HepG2 (cell line): ENCODE results near the gene EPB41L5.

Experiments
- CTCF ChIP-seq: sonication (generic); formaldehyde crosslinking; IDR thresholded peaks from 2 replicates; pipeline ENCODE4 v1.5.0; 2020; ENCODE audit warnings: mild to moderate bottlenecking, missing genetic modification reagents, moderate library complexity
- GABPA ChIP-seq, 2 experiments: IDR thresholded peaks; 2 replicates each; pipeline ENCODE4 v1.6.1; 2011 to 2016; ENCODE audit warnings: low read depth in 2 of 2, low read length in 1 of 2, missing biosample characterization in 1 of 2, missing genetic modification characterization in 1 of 2
- GMEB1 ChIP-seq: sonication (generic); formaldehyde crosslinking; IDR thresholded peaks from 2 replicates; pipeline ENCODE4 v1.5.1; 2020; ENCODE audit warnings: missing genetic modification reagents, mild to moderate bottlenecking, borderline replicate concordance
- GZF1 ChIP-seq: sonication (generic); formaldehyde crosslinking; IDR thresholded peaks from 2 replicates; pipeline ENCODE4 v1.5.1; 2020; ENCODE audit warnings: mild to moderate bottlenecking, missing genetic modification reagents
- RXRA ChIP-seq: sonication (generic); formaldehyde crosslinking; IDR thresholded peaks from 2 replicates; pipeline ENCODE4 v1.5.1; 2020; ENCODE audit warnings: missing genetic modification reagents
- SETDB1 ChIP-seq: sonication (generic); formaldehyde crosslinking; IDR thresholded peaks from 2 replicates; pipeline ENCODE4 v1.5.1; 2020; ENCODE audit warnings: missing genetic modification reagents, mild to moderate bottlenecking, borderline replicate concordance
- SKIL ChIP-seq: sonication (generic); formaldehyde crosslinking; IDR thresholded peaks from 2 replicates; pipeline ENCODE4 v1.8.0; 2022; ENCODE audit warnings: missing genetic modification reagents, mild to moderate bottlenecking, moderate library complexity, borderline replicate concordance
- ZNF44 ChIP-seq: sonication (generic); formaldehyde crosslinking; IDR thresholded peaks from 2 replicates; pipeline ENCODE4 v1.5.1; 2020; ENCODE audit warnings: mild to moderate bottlenecking, missing genetic modification reagents

- TF ChIP-seq GABPA (IDR thresholded peaks at IDR 0.05; ENCODE audit: low read depth, low read length), result no peak
- TF ChIP-seq GABPA (CRISPR knock-in tag; IDR thresholded peaks at IDR 0.05; ENCODE audit: low read depth), result no peak
- TF ChIP-seq GZF1, result no peak
- TF ChIP-seq CTCF (CRISPR knock-in tag), result no peak
- TF ChIP-seq SKIL (CRISPR knock-in tag), result no peak
- TF ChIP-seq RXRA (CRISPR knock-in tag), result no peak
- TF ChIP-seq GMEB1 (CRISPR knock-in tag), result no peak
- TF ChIP-seq ZNF44 (CRISPR knock-in tag), result no peak
- TF ChIP-seq SETDB1 (CRISPR knock-in tag), result no peak
These were observed 115.3 kb downstream of the EPB41L5 start for GRCh38 chr2:120128216-120128615.
